CD4-positive, alpha-beta memory T cell (primary cell): ENCODE measurements around the gene LDHAL6B. TPM values are rescaled to one million over a fixed set of nuclear protein-coding genes. Genes with fewer than 3 reads are reported as not detected.

ENCODE experiments used
- CTCF ChIA-PET: fragments of 350-600 bp; sonication (Branson Sonifier 250); formaldehyde crosslinking; loops from one replicate; lab custom pipeline; 2021; ENCODE audit warnings: inconsistent platforms; ENCODE audit not compliant: partially characterized antibody; lab: Charles Lee
- POLR2A ChIA-PET: fragments of 350-600 bp; sonication (Branson Sonifier 250); formaldehyde crosslinking; loops from one replicate; lab custom pipeline; 2021; ENCODE audit not compliant: partially characterized antibody; lab: Charles Lee
- DNase-seq, 5 donors: peaks; one replicate each; pipeline versions ENCODE4 v3.0.0 to v3.0.0-alpha.2; 2020 to 2022; ENCODE audit warnings: mixed read lengths in 1 of 5
- H3K27ac ChIP-seq: one replicate; pipeline ENCODE4 v1.7.0; 2013; ENCODE audit warnings: low read depth, low read length
- H3K27me3 ChIP-seq: 2 replicates; pipeline ENCODE4 v1.7.0; 2013; ENCODE audit warnings: mild to moderate bottlenecking, low read length, moderate library complexity; ENCODE audit not compliant: insufficient read depth
- H3K36me3 ChIP-seq: 2 replicates; pipeline ENCODE4 v1.7.0; 2013; ENCODE audit warnings: mild to moderate bottlenecking, low read length, moderate library complexity; ENCODE audit not compliant: insufficient read depth
- H3K4me1 ChIP-seq: 2 replicates; pipeline ENCODE4 v1.7.0; 2013; ENCODE audit warnings: mild to moderate bottlenecking, low read length, moderate library complexity; ENCODE audit not compliant: insufficient read depth
- H3K4me3 ChIP-seq, 2 donors: one replicate each; pipeline ENCODE4 v1.7.0; 2013; ENCODE audit warnings: low read length in 2 of 2, mild to moderate bottlenecking in 1 of 2
- H3K9me3 ChIP-seq, 2 donors: one replicate each; pipeline ENCODE4 v1.7.0; 2013; ENCODE audit warnings: low read length in 2 of 2, control low read depth in 1 of 2; ENCODE audit not compliant: control insufficient read depth in 1 of 2
- H3K27ac Mint-ChIP-seq, 7 donors: one replicate each; pipeline ENCODE4 v1.8.0; 2020 to 2021; ENCODE audit warnings: mixed read lengths in 7 of 7, mild to moderate bottlenecking in 6 of 7, inconsistent platforms in 3 of 7, moderate library complexity in 3 of 7
- H3K27me3 Mint-ChIP-seq, 2 donors: one replicate each; pipeline ENCODE4 v1.8.0; 2020 to 2021; ENCODE audit warnings: mixed read lengths in 2 of 2
- H3K36me3 Mint-ChIP-seq, 2 donors: one replicate each; pipeline ENCODE4 v1.8.0; 2020 to 2021; ENCODE audit warnings: mixed read lengths in 2 of 2, inconsistent platforms in 1 of 2, mild to moderate bottlenecking in 1 of 2
- H3K4me1 Mint-ChIP-seq, 4 donors: one replicate each; pipeline ENCODE4 v1.8.0; 2020 to 2021; ENCODE audit warnings: mixed read lengths in 4 of 4, mild to moderate bottlenecking in 1 of 4
- H3K4me3 Mint-ChIP-seq, 8 donors: one replicate each; pipeline ENCODE4 v1.8.0; 2020 to 2021; ENCODE audit warnings: mixed read lengths in 8 of 8, mild to moderate bottlenecking in 7 of 8, moderate library complexity in 6 of 8, inconsistent platforms in 3 of 8
- H3K9me3 Mint-ChIP-seq, 8 donors: one replicate each; pipeline ENCODE4 v1.8.0; 2020 to 2021; ENCODE audit warnings: mixed read lengths in 8 of 8, mild to moderate bottlenecking in 5 of 8, inconsistent platforms in 3 of 8, moderate library complexity in 1 of 8
- intact Hi-C: fragments of 100-400 bp; cut with micrococcal nuclease; formaldehyde crosslinking; loops from one replicate; pipeline ENCODE4 v1.15.1; 2023
- polyA plus RNA-seq, 2 donors: library from polyadenylated mRNA; unstranded; fragments of 300-500 nt; fragmentation: Illumina TruSeq; gene quantifications; one replicate each; pipeline ENCODE4 v1.2.3, GENCODE V29; 2021
- total RNA-seq, 2 experiments: library from RNA; stranded (reverse); gene quantifications; one replicate each; pipeline ENCODE4 v1.2.3, GENCODE V29; 2021

The LDHAL6B gene
- total and polyA plus RNA-seq, 4 experiments from 2014 or later, result not detected

GRCh38 chr15:59243622-59244021 is 37.0 kb downstream of the LDHAL6B start:
- H3K36me3 ChIP-seq, result no peaks in the 10 kb centered on the region
- H3K9me3 Mint-ChIP-seq, result no peaks in the 10 kb centered on the region
- ChIA-PET POLR2A (no interaction called here), CTCF (no interaction called here)
- no peaks in the 10 kb centered on the region for H3K27me3 ChIP-seq
- H3K4me3 Mint-ChIP-seq, result no peak overlapping the region
- no peaks in the 10 kb centered on the region for H3K4me1 Mint-ChIP-seq
- DNase-seq, result no peak
- H3K4me1 ChIP-seq, result no peaks in the 10 kb centered on the region
- peaks cover 0 to 2% of the 10 kb centered on the region in 2 donors for H3K27me3 Mint-ChIP-seq
- no peak overlapping the region for H3K27ac Mint-ChIP-seq
- no peaks in the 10 kb centered on the region for H3K36me3 Mint-ChIP-seq
- intact Hi-C loops, result no loop called here
- H3K4me3 ChIP-seq, result no peak overlapping the region
- H3K9me3 ChIP-seq, result no peaks in the 10 kb centered on the region
- no peak overlapping the region for H3K27ac ChIP-seq

- Histone ChIP-seq H3K4me1 (no peaks in the 10 kb centered on the region), H3K36me3 (no peaks in the 10 kb centered on the region), H3K27ac (no peak overlapping the region), H3K9me3 (no peaks in the 10 kb centered on the region), H3K27me3 (no peaks in the 10 kb centered on the region), H3K4me3 (no peak overlapping the region)
- intact Hi-C loops, result no loop called here
- Mint-ChIP-seq H3K4me1 (peaks cover 0 to 1% (median 0%) of the 10 kb centered on the region in 4 donors), H3K36me3 (no peaks in the 10 kb centered on the region), H3K9me3 (no peaks in the 10 kb centered on the region), H3K4me3 (no peak overlapping the region), H3K27me3 (peaks cover 0 to 2% of the 10 kb centered on the region in 2 donors), H3K27ac (no peak overlapping the region)
- DNase-seq, result no peak
- POLR2A ChIA-PET, result no interaction called here
- CTCF ChIA-PET, result no interaction called here
Observed at GRCh38 chr15:59244337-59244736, 37.7 kb downstream of the LDHAL6B start.

GRCh38 chr15:59245559-59245958 is 38.9 kb downstream of the LDHAL6B start:
- Mint-ChIP-seq H3K27ac (no peak overlapping the region), H3K9me3 (no peaks in the 10 kb centered on the region), H3K4me1 (peaks cover 0 to 1% (median 0%) of the 10 kb centered on the region in 4 donors), H3K36me3 (no peaks in the 10 kb centered on the region), H3K27me3 (peaks cover 0 to 2% of the 10 kb centered on the region in 2 donors), H3K4me3 (no peak overlapping the region)
- H3K4me3 ChIP-seq, result no peak overlapping the region
- no peaks in the 10 kb centered on the region for H3K27me3 ChIP-seq
- no peak for DNase-seq
- no peaks in the 10 kb centered on the region for H3K9me3 ChIP-seq
- CTCF ChIA-PET, result interaction anchor here (1.2 to 1.5 kb wide), 3 partner anchors 55 to 283 kb away, joined by 3 to 7 read pairs (median 5); no protein-coding TSS in a partner anchor
- H3K27ac ChIP-seq, result no peak overlapping the region
- H3K36me3 ChIP-seq, result no peaks in the 10 kb centered on the region
- H3K4me1 ChIP-seq, result no peaks in the 10 kb centered on the region
- intact Hi-C loops, result no loop called here
- POLR2A ChIA-PET, result no interaction called here

- Histone ChIP-seq H3K36me3 (no peaks in the 10 kb centered on the region), H3K9me3 (no peaks in the 10 kb centered on the region), H3K4me3 (no peak overlapping the region), H3K27ac (no peak overlapping the region), H3K4me1 (peaks cover 6% of the 10 kb centered on the region), H3K27me3 (no peaks in the 10 kb centered on the region)
- peak; percentile 26 to 43 (median 36) for DNase-seq
- no peaks in the 10 kb centered on the region for H3K36me3 Mint-ChIP-seq
- peaks cover 0 to 4% (median 2%) of the 10 kb centered on the region in 4 donors for H3K4me1 Mint-ChIP-seq
- ChIA-PET CTCF (interaction anchor here (0.8 to 2.7 kb wide), 13 partner anchors 9 to 282 kb away, joined by 3 to 13 read pairs (median 5); no protein-coding TSS in a partner anchor), POLR2A (no interaction called here)
- H3K27ac Mint-ChIP-seq, result no peak overlapping the region
- no peaks in the 10 kb centered on the region for H3K27me3 Mint-ChIP-seq
- no peaks in the 10 kb centered on the region for H3K9me3 Mint-ChIP-seq
- no peak overlapping the region for H3K4me3 Mint-ChIP-seq
- intact Hi-C loops, result loop anchor here (1.0 kb wide), 2 partner anchors 246 to 282 kb away; no protein-coding TSS in a partner anchor
Observed at GRCh38 chr15:59247364-59247763, 40.7 kb downstream of the LDHAL6B start.

- Histone ChIP-seq H3K27me3 (no peaks in the 10 kb centered on the region), H3K4me3 (no peak overlapping the region), H3K9me3 (no peaks in the 10 kb centered on the region), H3K27ac (no peak overlapping the region), H3K36me3 (no peaks in the 10 kb centered on the region), H3K4me1 (peaks cover 6% of the 10 kb centered on the region)
- intact Hi-C loops, result no loop called here
- Mint-ChIP-seq H3K4me1 (peaks cover 0 to 4% (median 3%) of the 10 kb centered on the region in 4 donors), H3K4me3 (peak overlapping the region in 1 of 8 donors; percentile 54), H3K9me3 (no peaks in the 10 kb centered on the region), H3K36me3 (no peaks in the 10 kb centered on the region), H3K27ac (peak overlapping the region in 1 of 7 donors; percentile 81), H3K27me3 (no peaks in the 10 kb centered on the region)
- ChIA-PET CTCF (no interaction called here), POLR2A (no interaction called here)
- no peak for DNase-seq
Observed at GRCh38 chr15:59249816-59250215, 43.2 kb downstream of the LDHAL6B start.

- H3K9me3 Mint-ChIP-seq, result no peaks in the 10 kb centered on the region
- POLR2A ChIA-PET, result no interaction called here
- intact Hi-C loops, result no loop called here
- DNase-seq, result no peak
- no peaks in the 10 kb centered on the region for H3K27me3 Mint-ChIP-seq
- no peaks in the 10 kb centered on the region for H3K36me3 Mint-ChIP-seq
- CTCF ChIA-PET, result no interaction called here
- H3K27ac Mint-ChIP-seq, result peak overlapping the region in 1 of 7 donors; percentile 81
- no peak overlapping the region for H3K4me3 ChIP-seq
- H3K4me1 ChIP-seq, result peaks cover 6% of the 10 kb centered on the region
- H3K36me3 ChIP-seq, result no peaks in the 10 kb centered on the region
- H3K4me1 Mint-ChIP-seq, result peaks cover under 1 to 5% (median 3%) of the 10 kb centered on the region in 4 donors
- no peaks in the 10 kb centered on the region for H3K27me3 ChIP-seq
- no peak overlapping the region for H3K27ac ChIP-seq
- no peak overlapping the region for H3K4me3 Mint-ChIP-seq
- H3K9me3 ChIP-seq, result no peaks in the 10 kb centered on the region
Observed at GRCh38 chr15:59250249-59250648, 43.6 kb downstream of the LDHAL6B start.

GRCh38 chr15:59251001-59251845 is 44.6 kb downstream of the LDHAL6B start:
- no peak overlapping the region for H3K4me3 ChIP-seq
- H3K4me1 Mint-ChIP-seq, result peaks cover 9 to 14% (median 10%) of the 10 kb centered on the region in 4 donors
- no peaks in the 10 kb centered on the region for H3K36me3 ChIP-seq
- no peaks in the 10 kb centered on the region for H3K9me3 Mint-ChIP-seq
- H3K4me3 Mint-ChIP-seq, result no peak overlapping the region
- no peaks in the 10 kb centered on the region for H3K27me3 Mint-ChIP-seq
- CTCF ChIA-PET, result no interaction called here
- no peak overlapping the region for H3K27ac ChIP-seq
- H3K27me3 ChIP-seq, result no peaks in the 10 kb centered on the region
- POLR2A ChIA-PET, result no interaction called here
- H3K36me3 Mint-ChIP-seq, result no peaks in the 10 kb centered on the region
- no peak for DNase-seq
- intact Hi-C loops, result no loop called here
- H3K27ac Mint-ChIP-seq, result peak overlapping the region in 1 of 7 donors; percentile 64
- no peaks in the 10 kb centered on the region for H3K9me3 ChIP-seq
- H3K4me1 ChIP-seq, result peaks cover 14% of the 10 kb centered on the region
